IMR-90 (cell line): ENCODE data around the gene HES1. TPM values are rescaled to one million over a fixed set of nuclear protein-coding genes. Genes with fewer than 3 reads are reported as not detected.

Experiments used
- ATAC-seq: fragments of 200-7000 bp; cut with Tn5 transposase; 2 replicates; pipeline ENCODE4 v1.9.1; 2020; ENCODE audit warnings: low read depth, mild to moderate bottlenecking, moderate library complexity
- BruUV-seq: library from RNA; stranded (reverse); fragments of 400-500 nt; replicated peaks from 2 replicates; lab custom pipeline; 2021; lab: Mats Ljungman, UMichigan
- CTCF ChIA-PET: fragments of 300-600 bp; formaldehyde crosslinking; extraction: SDS; loops from one replicate; lab custom pipeline; 2021; ENCODE audit warnings: antibody characterized with exemption; lab: Yijun Ruan, JAX
- POLR2A ChIA-PET: fragments of 300-600 bp; sonication (Branson Sonifier 250); formaldehyde crosslinking; loops from one replicate; lab custom pipeline; 2022; ENCODE audit warnings: antibody characterized with exemption; ENCODE audit not compliant: unreplicated experiment; lab: Charles Lee
- DNase-seq: peaks from one replicate; pipeline ENCODE4 v3.0.0; 2013
- H2AFZ ChIP-seq: replicated peaks from 2 replicates; pipeline ENCODE3; 2013; ENCODE audit warnings: low read length, mild to moderate bottlenecking; ENCODE audit not compliant: poor library complexity
- H2AK5ac ChIP-seq: 2 replicates; pipeline ENCODE4 v1.6.1; 2013; ENCODE audit warnings: low read depth, low read length, inconsistent platforms
- H2AK9ac ChIP-seq: replicated peaks from 2 replicates; pipeline ENCODE3; 2013; ENCODE audit warnings: mild to moderate bottlenecking, low read depth, low read length, moderate library complexity; ENCODE audit not compliant: poor library complexity
- H2BK120ac ChIP-seq: 2 replicates; pipeline ENCODE4 v1.6.1; 2013; ENCODE audit warnings: low read depth, low read length, inconsistent platforms
- H2BK15ac ChIP-seq: 3 replicates; pipeline ENCODE4 v1.6.1; 2013; ENCODE audit warnings: low read depth, low read length, inconsistent platforms
- H2BK20ac ChIP-seq: 2 replicates; pipeline ENCODE4 v1.6.1; 2013; ENCODE audit warnings: low read depth, mild to moderate bottlenecking, inconsistent platforms, low read length, moderate library complexity
- H2BK5ac ChIP-seq: 2 replicates; pipeline ENCODE4 v1.6.1; 2013; ENCODE audit warnings: mild to moderate bottlenecking, low read depth, low read length, inconsistent platforms; ENCODE audit not compliant: poor library complexity, severe bottlenecking
- H3K14ac ChIP-seq: replicated peaks from 2 replicates; pipeline ENCODE4 v1.6.1; 2013; ENCODE audit warnings: low read depth, low read length, inconsistent platforms
- H3K18ac ChIP-seq: 2 replicates; pipeline ENCODE4 v1.6.1; 2013; ENCODE audit warnings: low read depth, low read length, control low read depth
- H3K23ac ChIP-seq: 2 replicates; pipeline ENCODE4 v1.6.1; 2013; ENCODE audit warnings: low read depth, low read length, inconsistent platforms
- H3K27ac ChIP-seq: 2 replicates; pipeline ENCODE4 v1.5.1; 2013; ENCODE audit warnings: mild to moderate bottlenecking, control low read depth, low read length; ENCODE audit not compliant: insufficient read depth
- H3K27me3 ChIP-seq: 2 replicates; pipeline ENCODE4 v1.6.1; 2013; ENCODE audit warnings: low read length; ENCODE audit not compliant: control insufficient read depth, insufficient read depth
- H3K36me3 ChIP-seq: 2 replicates; pipeline ENCODE4 v1.6.1; 2013; ENCODE audit warnings: low read length, mixed read lengths; ENCODE audit not compliant: control insufficient read depth, insufficient read depth
- H3K4ac ChIP-seq: 2 replicates; pipeline ENCODE4 v1.6.1; 2013; ENCODE audit warnings: low read depth, low read length, inconsistent platforms
- H3K4me1 ChIP-seq: 2 replicates; pipeline ENCODE4 v1.6.1; 2013; ENCODE audit warnings: low read length, mixed read lengths; ENCODE audit not compliant: control insufficient read depth, insufficient read depth
- H3K4me2 ChIP-seq: 2 replicates; pipeline ENCODE4 v1.6.1; 2013; ENCODE audit warnings: low read depth, mild to moderate bottlenecking, control low read depth, low read length, moderate library complexity
- H3K4me3 ChIP-seq: 2 replicates; pipeline ENCODE4 v1.5.1; 2013; ENCODE audit warnings: low read depth, mild to moderate bottlenecking, control low read depth, low read length, moderate library complexity; ENCODE audit not compliant: insufficient read depth
- H3K56ac ChIP-seq: 2 replicates; pipeline ENCODE4 v1.6.1; 2013; ENCODE audit warnings: low read length, inconsistent platforms; ENCODE audit not compliant: insufficient read depth; ENCODE audit errors: extremely low read depth
- H3K79me1 ChIP-seq, 2 experiments: 2 replicates each; pipeline ENCODE4 v1.6.1; 2013; ENCODE audit warnings: low read length in 2 of 2, inconsistent platforms in 1 of 2, low read depth in 1 of 2
- H3K9ac ChIP-seq: 2 replicates; pipeline ENCODE4 v1.6.1; 2013; ENCODE audit warnings: low read depth, low read length, control low read depth
- H3K9me1 ChIP-seq: 2 replicates; pipeline ENCODE4 v1.6.1; 2013; ENCODE audit warnings: low read length, inconsistent platforms; ENCODE audit not compliant: insufficient read depth
- H3K9me3 ChIP-seq: 2 replicates; pipeline ENCODE4 v1.6.1; 2013; ENCODE audit warnings: low read length; ENCODE audit not compliant: control insufficient read depth, insufficient read depth
- H4K20me1 ChIP-seq: 2 replicates; pipeline ENCODE4 v1.6.1; 2013; ENCODE audit warnings: low read length, inconsistent platforms; ENCODE audit not compliant: insufficient read depth
- H4K5ac ChIP-seq: 2 replicates; pipeline ENCODE4 v1.6.1; 2013; ENCODE audit warnings: mild to moderate bottlenecking, low read depth, low read length, control low read depth
- H4K8ac ChIP-seq, 2 experiments: 2 replicates each; pipeline ENCODE4 v1.6.1; 2013; ENCODE audit warnings: low read depth in 2 of 2, low read length in 2 of 2, control low read depth in 1 of 2, inconsistent platforms in 1 of 2
- H4K91ac ChIP-seq: 2 replicates; pipeline ENCODE4 v1.6.1; 2013; ENCODE audit warnings: low read depth, low read length, inconsistent platforms; ENCODE audit not compliant: insufficient read depth
- CHD1 ChIP-seq: IDR thresholded peaks from 2 replicates; pipeline ENCODE4 v1.6.1; 2012; ENCODE audit warnings: low read depth, low read length, improper control_type of control experiment
- WGBS, 2 experiments: methylation state at CpG; one replicate each; pipeline versions ENCODE4 v1.1.5 to v1.1.7; 2013; ENCODE audit warnings: missing lambda C conversion rate in 2 of 2; ENCODE audit not compliant: insufficient read length in 1 of 2; ENCODE audit errors: extremely low coverage in 2 of 2; 5-methylcytosine and 5-hydroxymethylcytosine counted together
- dilution Hi-C: fragments of 300-500 bp; cut with HindIII; formaldehyde crosslinking; loops from one replicate; pipeline ENCODE4 v1.14.3; 2018; ENCODE audit warnings: low sequenced_read_pairs; ENCODE audit not compliant: unreplicated experiment
- in situ Hi-C: fragments of 300-500 bp; cut with MboI; formaldehyde crosslinking; loops from 3 replicates; pipeline ENCODE4 v1.14.3; 2019; ENCODE audit warnings: low sequenced_read_pairs, inconsistent platforms, mixed read lengths
- intact Hi-C: fragments of 100-400 bp; cut with micrococcal nuclease; formaldehyde crosslinking; loops from 2 replicates; pipeline ENCODE4 v1.10.0; 2022
- polyA plus RNA-seq, 3 experiments: library from polyadenylated mRNA; depleted of rRNA; stranded (reverse); fragments of >200 nt; gene quantifications; 2 replicates each; pipeline ENCODE4 v1.2.3, GENCODE V29; 2012; ENCODE audit warnings: low replicate concordance in 1 of 3
- total RNA-seq: library from RNA; depleted of rRNA; stranded (reverse); fragments of >200 nt; gene quantifications from 2 replicates; pipeline ENCODE4 v1.2.3, GENCODE V29; 2012

Gene HES1
- total and polyA plus RNA-seq, 2 of the 4 experiments (the other 2 are of a cell fraction), result 3.6 to 6.7 TPM

DNA sequence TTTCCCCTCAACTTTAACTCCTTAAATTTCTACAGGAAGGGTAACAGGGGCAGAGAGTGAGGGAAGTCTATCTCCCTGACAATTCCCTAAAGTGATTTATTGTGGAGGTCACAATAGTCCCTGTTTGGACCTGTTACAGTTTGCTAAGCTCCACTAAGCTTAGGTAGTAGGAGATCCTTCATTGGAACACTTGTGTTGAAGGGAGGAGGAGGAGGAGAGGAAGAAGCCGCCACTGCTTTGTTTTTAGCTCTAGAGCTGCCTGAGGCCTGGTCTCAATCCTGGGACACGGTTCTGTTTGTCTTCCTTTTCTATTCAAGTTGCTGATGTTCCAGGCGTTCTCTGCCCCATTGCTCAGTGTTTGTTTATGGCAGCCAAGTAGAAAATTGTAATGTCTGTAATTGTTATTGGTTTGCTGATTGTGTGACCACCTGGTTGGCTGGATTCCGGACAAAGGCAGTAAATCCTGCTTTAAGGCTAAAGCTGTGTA is 48.4 kb downstream of the HES1 start:
- H4K8ac ChIP-seq, result no peak overlapping the region
- no peak overlapping the region for H3K9ac ChIP-seq
- no peaks in the 10 kb centered on the region for H4K20me1 ChIP-seq
- peaks cover 20% of the 10 kb centered on the region for H3K27me3 ChIP-seq
- no peak overlapping the region for H2AK5ac ChIP-seq
- no peak overlapping the region for H4K5ac ChIP-seq
- intact Hi-C loops, result no loop called here
- no peak overlapping the region for H3K4ac ChIP-seq
- no peak overlapping the region for H3K14ac ChIP-seq
- H3K27ac ChIP-seq, result no peak overlapping the region
- H2AFZ ChIP-seq, result no peak overlapping the region
- no peak overlapping the region for H2AK9ac ChIP-seq
- H3K4me2 ChIP-seq, result no peak overlapping the region
- no peak overlapping the region for H2BK20ac ChIP-seq
- no peak overlapping the region for H2BK5ac ChIP-seq
- ChIA-PET CTCF (no interaction called here), POLR2A (no interaction called here)
- H2BK120ac ChIP-seq, result no peak overlapping the region
- no peaks in the 10 kb centered on the region for H3K9me1 ChIP-seq
- BruUV-seq, result no TSS peak
- H2BK15ac ChIP-seq, result no peak overlapping the region
- in situ Hi-C loops, result no loop called here
- ATAC-seq, result no peak
- H4K91ac ChIP-seq, result no peak overlapping the region
- no peak for TF ChIP-seq CHD1
- H3K4me1 ChIP-seq, result no peaks in the 10 kb centered on the region
- no peaks in the 10 kb centered on the region for H3K36me3 ChIP-seq
- no peak overlapping the region for H3K23ac ChIP-seq
- H3K9me3 ChIP-seq, result no peaks in the 10 kb centered on the region
- no peak overlapping the region for H3K18ac ChIP-seq
- 57% methylated on average over 1 of the region's 4 CpGs; no CpG with 5 or more reads in 1 of the 2 experiments for whole genome bisulfite sequencing, 2 experiments
- dilution Hi-C loops, result no loop called here
- no peak overlapping the region for H3K56ac ChIP-seq
- H3K79me1 ChIP-seq, result no peaks in the 10 kb centered on the region
- DNase-seq, result no peak
- H3K4me3 ChIP-seq, result no peak overlapping the region
